ENCODE data around the gene CLTA.

The CLTA gene

GRCh38 chr9:36189976-36190375 is 745 bp upstream of the CLTA start:
- DNase-seq (ENCODE audit: low read depth): no peak
- peak overlapping the region; percentile 81 for H3K4me3 ChIP-seq (ENCODE audit: control insufficient read depth, low read depth, low read length)
- TF ChIP-seq CTCF (conservative IDR thresholded peaks at IDR 0.05; ENCODE audit: control insufficient read depth, insufficient read depth, low read depth, low read length): no peak

- TF ChIP-seq CTCF (conservative IDR thresholded peaks at IDR 0.05; ENCODE audit: control insufficient read depth, insufficient read depth, low read depth, low read length): no peak
- H3K4me3 ChIP-seq (ENCODE audit: control insufficient read depth, low read depth, low read length): peak overlapping the region; percentile 81
- no peak for DNase-seq (ENCODE audit: low read depth)
These were observed 547 bp downstream of the CLTA start for GRCh38 chr9:36191290-36191645.

- no peak for DNase-seq (ENCODE audit: low read depth)
- H3K4me3 ChIP-seq (ENCODE audit: control insufficient read depth, low read depth, low read length): peak overlapping the region; percentile 81
- no peak for TF ChIP-seq CTCF (conservative IDR thresholded peaks at IDR 0.05; ENCODE audit: control insufficient read depth, insufficient read depth, low read depth, low read length)
These were observed 965 bp downstream of the CLTA start for GRCh38 chr9:36191686-36192085.

- peak overlapping the region; percentile 81 for H3K4me3 ChIP-seq (ENCODE audit: control insufficient read depth, low read depth, low read length)
- peak; percentile 38 for DNase-seq (ENCODE audit: low read depth)
- no peak for TF ChIP-seq CTCF (conservative IDR thresholded peaks at IDR 0.05; ENCODE audit: control insufficient read depth, insufficient read depth, low read depth, low read length)
These were observed 1.5 kb downstream of the CLTA start for GRCh38 chr9:36192196-36192595.

- H3K4me3 ChIP-seq (ENCODE audit: control insufficient read depth, low read depth, low read length): peak overlapping the region; percentile 81
- TF ChIP-seq CTCF (conservative IDR thresholded peaks at IDR 0.05; ENCODE audit: control insufficient read depth, insufficient read depth, low read depth, low read length): no peak
- no peak for DNase-seq (ENCODE audit: low read depth)
These were observed 2.3 kb downstream of the CLTA start for GRCh38 chr9:36193023-36193422.

GRCh38 chr9:36194326-36195000 is 3.7 kb downstream of the CLTA start:
- TF ChIP-seq CTCF (conservative IDR thresholded peaks at IDR 0.05; ENCODE audit: control insufficient read depth, insufficient read depth, low read depth, low read length): no peak
- no peak for DNase-seq (ENCODE audit: low read depth)
- H3K4me3 ChIP-seq (ENCODE audit: control insufficient read depth, low read depth, low read length): no peak overlapping the region

All from fibroblast of mammary gland (primary cell).